ENCODE results near the gene SDC1. TPM values are rescaled to one million over a fixed set of nuclear protein-coding genes. Genes with fewer than 3 reads are reported as not detected.
"Not testable (repeated sequence)": the region's sequence is repeated elsewhere in the genome, so short reads cannot be mapped to it uniquely, and the experiment has no call there.

The SDC1 gene
- total RNA-seq, 2 experiments from 2014 or later = 0.10 TPM; not detected in 1

GRCh38 chr2:20249170-20249569, 24.2 kb upstream of the SDC1 start:
- Histone ChIP-seq H3K27ac (ENCODE audit: low read depth, low read length, poor library complexity, severe bottlenecking) (no peak overlapping the region), H3K79me2 (ENCODE audit: insufficient read depth, low read depth, low read length) (no peaks in the 10 kb centered on the region), H2AFZ (ENCODE audit: low read length) (no peak overlapping the region), H3K9me3 (ENCODE audit: low read length) (no peaks in the 10 kb centered on the region), H3K4me1 (ENCODE audit: insufficient read depth, low read length, poor library complexity, severe bottlenecking) (no peaks in the 10 kb centered on the region), H3K9me2 (ENCODE audit: insufficient read depth, low read length) (no peaks in the 10 kb centered on the region), H3K4me3 (ENCODE audit: low read depth, low read length, poor library complexity, severe bottlenecking) (no peak overlapping the region), H3K36me3 (ENCODE audit: insufficient read depth, low read length) (peaks cover 87% of the 10 kb centered on the region), H4K20me1 (ENCODE audit: insufficient read depth, low read length) (no peaks in the 10 kb centered on the region), H3K4me2 (ENCODE audit: low read length) (no peak overlapping the region)
- intact Hi-C loops (cut with micrococcal nuclease; ENCODE audit: unreplicated experiment) = no loop called here
- ChIA-PET CTCF (ENCODE audit: unreplicated experiment) (no interaction called here), POLR2A (no interaction called here)
- TF ChIP-seq CTCF (conservative IDR thresholded peaks at IDR 0.05; ENCODE audit: low read length) (no peak), EZH2phosphoT487 (IDR thresholded peaks at IDR 0.05; ENCODE audit: borderline replicate concordance, low read depth, low read length) (no peak)
- DNase-seq (ENCODE audit: low spot score) = no peak
- BruUV-seq (replicated peaks) = no TSS peak

GRCh38 chr2:20247084-20247483, 22.2 kb upstream of the SDC1 start:
- Histone ChIP-seq H3K36me3 (ENCODE audit: insufficient read depth, low read length) (peaks cover 66% of the 10 kb centered on the region), H4K20me1 (ENCODE audit: insufficient read depth, low read length) (no peaks in the 10 kb centered on the region), H3K9me2 (ENCODE audit: insufficient read depth, low read length) (no peaks in the 10 kb centered on the region), H3K4me2 (ENCODE audit: low read length) (no peak overlapping the region), H3K79me2 (ENCODE audit: insufficient read depth, low read depth, low read length) (no peaks in the 10 kb centered on the region), H2AFZ (ENCODE audit: low read length) (no peak overlapping the region), H3K4me1 (ENCODE audit: insufficient read depth, low read length, poor library complexity, severe bottlenecking) (no peaks in the 10 kb centered on the region), H3K4me3 (ENCODE audit: low read depth, low read length, poor library complexity, severe bottlenecking) (no peak overlapping the region), H3K27ac (ENCODE audit: low read depth, low read length, poor library complexity, severe bottlenecking) (no peak overlapping the region), H3K9me3 (ENCODE audit: low read length) (no peaks in the 10 kb centered on the region)
- TF ChIP-seq CTCF (conservative IDR thresholded peaks at IDR 0.05; ENCODE audit: low read length) (no peak), EZH2phosphoT487 (IDR thresholded peaks at IDR 0.05; ENCODE audit: borderline replicate concordance, low read depth, low read length) (no peak)
- intact Hi-C loops (cut with micrococcal nuclease; ENCODE audit: unreplicated experiment) = no loop called here
- ChIA-PET POLR2A (no interaction called here), CTCF (ENCODE audit: unreplicated experiment) (no interaction called here)
- no TSS peak for BruUV-seq (replicated peaks)
- DNase-seq (ENCODE audit: low spot score) = no peak

GRCh38 chr2:20243637-20244036, 18.7 kb upstream of the SDC1 start:
- intact Hi-C loops (cut with micrococcal nuclease; ENCODE audit: unreplicated experiment); POLR2A ChIA-PET; BruUV-seq (replicated peaks): not testable (repeated sequence)

More at GRCh38 chr2:20243637-20244036, 18.7 kb upstream of the SDC1 start:
- H3K27ac ChIP-seq (ENCODE audit: low read depth, low read length, poor library complexity, severe bottlenecking); H3K9me2 ChIP-seq (ENCODE audit: insufficient read depth, low read length); DNase-seq (ENCODE audit: low spot score); H3K4me1 ChIP-seq (ENCODE audit: insufficient read depth, low read length, poor library complexity, severe bottlenecking); H3K79me2 ChIP-seq (ENCODE audit: insufficient read depth, low read depth, low read length); H2AFZ ChIP-seq (ENCODE audit: low read length); CTCF ChIA-PET (ENCODE audit: unreplicated experiment); H3K9me3 ChIP-seq (ENCODE audit: low read length); H3K4me2 ChIP-seq (ENCODE audit: low read length); H3K4me3 ChIP-seq (ENCODE audit: low read depth, low read length, poor library complexity, severe bottlenecking); H4K20me1 ChIP-seq (ENCODE audit: insufficient read depth, low read length): not testable (repeated sequence)
- peaks cover 32% of the 10 kb centered on the region for H3K36me3 ChIP-seq (ENCODE audit: insufficient read depth, low read length)
